ENCODE results near the gene ARHGAP26. TPM values are rescaled to one million over a fixed set of nuclear protein-coding genes. Genes with fewer than 3 reads are reported as not detected.

The ARHGAP26 gene
- total RNA-seq, 1 donor from 2014 or later = 18.7 TPM

GRCh38 chr5:143213231-143213850 is 443.2 kb downstream of the ARHGAP26 start:
- no peak for DNase-seq (ENCODE audit: extremely low spot score, unreplicated experiment)
- no peaks in the 10 kb centered on the region for H3K9me3 Mint-ChIP-seq
- peaks cover 65% of the 10 kb centered on the region for H3K4me1 Mint-ChIP-seq (ENCODE audit: unreplicated experiment)
- H3K27ac Mint-ChIP-seq = peak overlapping the region; percentile 51
- H3K27me3 Mint-ChIP-seq = no peaks in the 10 kb centered on the region
- H3K36me3 Mint-ChIP-seq = no peaks in the 10 kb centered on the region
- TF ChIP-seq CTCF (conservative IDR thresholded peaks at IDR 0.05) = no peak
- peak overlapping the region; percentile 44 for H3K4me3 Mint-ChIP-seq

- no peak for TF ChIP-seq CTCF (conservative IDR thresholded peaks at IDR 0.05)
- DNase-seq (ENCODE audit: extremely low spot score, unreplicated experiment) = no peak
- Mint-ChIP-seq H3K4me3 (peak overlapping the region; percentile 33), H3K9me3 (no peaks in the 10 kb centered on the region), H3K27me3 (no peaks in the 10 kb centered on the region), H3K4me1 (ENCODE audit: unreplicated experiment) (peaks cover 67% of the 10 kb centered on the region), H3K27ac (peak overlapping the region; percentile 51), H3K36me3 (no peaks in the 10 kb centered on the region)
These were observed 443.7 kb downstream of the ARHGAP26 start for GRCh38 chr5:143213851-143214363.

GRCh38 chr5:143214458-143214857 is 444.3 kb downstream of the ARHGAP26 start:
- Mint-ChIP-seq H3K4me1 (ENCODE audit: unreplicated experiment) (peaks cover 72% of the 10 kb centered on the region), H3K4me3 (no peak overlapping the region), H3K36me3 (no peaks in the 10 kb centered on the region), H3K9me3 (no peaks in the 10 kb centered on the region), H3K27me3 (no peaks in the 10 kb centered on the region), H3K27ac (no peak overlapping the region)
- DNase-seq (ENCODE audit: extremely low spot score, unreplicated experiment) = no peak
- TF ChIP-seq CTCF (conservative IDR thresholded peaks at IDR 0.05) = no peak

GRCh38 chr5:143214890-143215289 is 444.7 kb downstream of the ARHGAP26 start:
- no peak for TF ChIP-seq CTCF (conservative IDR thresholded peaks at IDR 0.05)
- no peaks in the 10 kb centered on the region for H3K27me3 Mint-ChIP-seq
- DNase-seq (ENCODE audit: extremely low spot score, unreplicated experiment) = no peak
- H3K9me3 Mint-ChIP-seq = no peaks in the 10 kb centered on the region
- H3K4me3 Mint-ChIP-seq = no peak overlapping the region
- H3K4me1 Mint-ChIP-seq (ENCODE audit: unreplicated experiment) = peaks cover 71% of the 10 kb centered on the region
- no peak overlapping the region for H3K27ac Mint-ChIP-seq
- H3K36me3 Mint-ChIP-seq = no peaks in the 10 kb centered on the region

- Mint-ChIP-seq H3K27ac (no peak overlapping the region), H3K4me3 (no peak overlapping the region)
These were observed 445.5 kb downstream of the ARHGAP26 start for GRCh38 chr5:143215690-143216089.

More at GRCh38 chr5:143215690-143216089, 445.5 kb downstream of the ARHGAP26 start:
- H3K9me3 Mint-ChIP-seq = no peaks in the 10 kb centered on the region
- H3K4me1 Mint-ChIP-seq (ENCODE audit: unreplicated experiment) = peaks cover 71% of the 10 kb centered on the region
- no peaks in the 10 kb centered on the region for H3K36me3 Mint-ChIP-seq
- H3K27me3 Mint-ChIP-seq = no peaks in the 10 kb centered on the region
- no peak for DNase-seq (ENCODE audit: extremely low spot score, unreplicated experiment)
- no peak for TF ChIP-seq CTCF (conservative IDR thresholded peaks at IDR 0.05)

Data from type B pancreatic cell (in vitro differentiated cells).